ENCODE results near the gene COMTD1. TPM values are rescaled to one million over a fixed set of nuclear protein-coding genes. Genes with fewer than 3 reads are reported as not detected.
A peak's percentile ranks its signal among the peaks of the same experiment; 100 is the strongest.

The COMTD1 gene
- total RNA-seq, 2 donors from 2014 or later, result 10.0 to 18.1 TPM

- intact Hi-C loops (cut with DNase I), result no loop called here
- DNase-seq (ENCODE audit: low spot score), result peak; percentile 30
These were observed 15.2 kb upstream of the COMTD1 start for GRCh38 chr10:75250934-75251333.

- intact Hi-C loops (cut with DNase I), result no loop called here
- DNase-seq (ENCODE audit: low spot score), result peak; percentile 45
These were observed 12.0 kb upstream of the COMTD1 start for GRCh38 chr10:75247797-75248196.

GRCh38 chr10:75246506-75246905 lies 10.7 kb upstream of the COMTD1 start:
- DNase-seq (ENCODE audit: low spot score), result peak; percentile 23
- intact Hi-C loops (cut with DNase I), result no loop called here

- intact Hi-C loops (cut with DNase I), result no loop called here
- peak; percentile 62 for DNase-seq (ENCODE audit: low spot score)
These were observed 9.8 kb upstream of the COMTD1 start for GRCh38 chr10:75245354-75246250.

- intact Hi-C loops (cut with DNase I), result no loop called here
- peak; percentile 58 for DNase-seq (ENCODE audit: low spot score)
These were observed 9.0 kb upstream of the COMTD1 start for GRCh38 chr10:75244487-75245353.

GRCh38 chr10:75243426-75243825 lies 7.7 kb upstream of the COMTD1 start:
- peak; percentile 64 for DNase-seq (ENCODE audit: low spot score)

GRCh38 chr10:75240329-75241076 lies 4.7 kb upstream of the COMTD1 start:
- intact Hi-C loops (cut with DNase I), result no loop called here
- DNase-seq (ENCODE audit: low spot score), result peak; percentile 75

More at GRCh38 chr10:75243426-75243825, 7.7 kb upstream of the COMTD1 start:
- intact Hi-C loops (cut with DNase I), result no loop called here

- intact Hi-C loops (cut with DNase I), result loop anchor here (1.0 to 5.0 kb wide), 2 partner anchors 38 to 52 kb away; no protein-coding TSS in a partner anchor
- DNase-seq (ENCODE audit: low spot score), result peak; percentile 58
These were observed 3.5 kb upstream of the COMTD1 start for GRCh38 chr10:75239096-75239790.

GRCh38 chr10:75238182-75239095 lies 2.7 kb upstream of the COMTD1 start:
- intact Hi-C loops (cut with DNase I), result loop anchor here (1.0 to 5.0 kb wide), 2 partner anchors 39 to 51 kb away; no protein-coding TSS in a partner anchor
- DNase-seq (ENCODE audit: low spot score), result peak; percentile 78

GRCh38 chr10:75236178-75236825 lies 545 bp upstream of the COMTD1 start:
- intact Hi-C loops (cut with DNase I), result loop anchor here in 1 of 2 donors (5.0 kb wide), 1 partner anchor 49 kb away; no protein-coding TSS in a partner anchor
- DNase-seq (ENCODE audit: low spot score), result no peak

GRCh38 chr10:75234683-75235374 lies 928 bp downstream of the COMTD1 start:
- no peak for DNase-seq (ENCODE audit: low spot score)
- intact Hi-C loops (cut with DNase I), result loop anchor here (1.0 to 5.0 kb wide), 4 partner anchors 46 to 960 kb away; partner anchors contain the start of gene SAMD8 (in 1 of the 2)

- DNase-seq (ENCODE audit: low spot score), result peak; percentile 98
- intact Hi-C loops (cut with DNase I), result loop anchor here (1.0 to 5.0 kb wide), 3 partner anchors 45 to 959 kb away; partner anchors contain the start of gene SAMD8 (in 1 of the 2)
These were observed 1.6 kb downstream of the COMTD1 start for GRCh38 chr10:75234017-75234682.

- intact Hi-C loops (cut with DNase I), result loop anchor here (1.0 to 5.0 kb wide), 3 partner anchors 45 to 958 kb away; partner anchors contain the start of gene SAMD8 (in 1 of the 2)
These were observed 2.2 kb downstream of the COMTD1 start for GRCh38 chr10:75233444-75234016.

GRCh38 chr10:75231672-75232581 lies 3.8 kb downstream of the COMTD1 start:
- intact Hi-C loops (cut with DNase I), result loop anchor here in 1 of 2 donors (5.0 kb wide), 1 partner anchor 120 kb away; the partner anchor contains the start of gene SAMD8
- no peak for DNase-seq (ENCODE audit: low spot score)

More at GRCh38 chr10:75233444-75234016, 2.2 kb downstream of the COMTD1 start:
- no peak for DNase-seq (ENCODE audit: low spot score)
